AG20443 (cell line): Measurements from ENCODE around the gene MARCHF2.

ENCODE experiments used
- DNase-seq: peaks from one replicate; pipeline ENCODE4 v3.0.0; 2012; ENCODE audit warnings: low spot score, mixed read lengths

MARCHF2 gene

DNA sequence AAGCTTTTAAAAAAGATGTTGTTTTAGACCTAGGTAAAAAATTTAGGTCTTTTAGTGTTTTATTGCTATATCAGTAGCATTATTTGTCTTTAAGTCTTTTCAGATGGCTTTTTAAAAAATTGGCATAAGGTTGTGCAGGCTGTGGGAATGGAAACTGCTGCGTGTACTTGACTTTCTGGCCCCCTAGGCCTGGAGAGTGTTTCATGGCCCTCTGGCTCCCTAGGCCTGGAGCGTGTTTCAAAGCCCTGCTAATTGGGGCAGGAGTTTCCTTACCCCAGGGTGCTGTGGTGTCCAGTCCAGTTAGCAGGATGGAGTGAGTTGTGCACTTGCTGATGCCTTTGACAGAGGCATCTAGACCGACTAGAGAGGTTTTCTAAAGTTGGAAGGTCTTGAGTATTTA lies 65.5 kb downstream of the MARCHF2 start:
- no peak for DNase-seq

DNA sequence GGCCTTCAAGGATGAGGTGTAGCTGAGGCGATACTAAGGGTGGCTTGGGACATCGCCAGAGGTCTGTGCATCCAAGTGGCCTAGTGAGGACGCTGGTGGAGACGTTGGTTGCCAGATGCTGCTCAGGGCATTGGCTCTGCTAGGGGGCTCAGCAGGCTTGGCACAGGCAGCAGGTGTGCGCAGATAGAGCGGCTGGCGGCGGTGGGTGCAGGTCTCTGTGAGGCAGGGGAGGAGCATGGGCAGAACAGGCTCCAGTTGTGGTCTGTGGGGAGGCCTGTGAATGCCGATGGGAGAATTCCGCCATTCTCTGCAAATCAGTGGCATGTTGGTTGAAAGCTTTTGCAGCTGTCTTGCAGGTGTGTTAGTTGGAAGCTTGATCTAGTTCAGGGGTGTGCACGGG lies 68.1 kb downstream of the MARCHF2 start:
- DNase-seq = no peak

DNA sequence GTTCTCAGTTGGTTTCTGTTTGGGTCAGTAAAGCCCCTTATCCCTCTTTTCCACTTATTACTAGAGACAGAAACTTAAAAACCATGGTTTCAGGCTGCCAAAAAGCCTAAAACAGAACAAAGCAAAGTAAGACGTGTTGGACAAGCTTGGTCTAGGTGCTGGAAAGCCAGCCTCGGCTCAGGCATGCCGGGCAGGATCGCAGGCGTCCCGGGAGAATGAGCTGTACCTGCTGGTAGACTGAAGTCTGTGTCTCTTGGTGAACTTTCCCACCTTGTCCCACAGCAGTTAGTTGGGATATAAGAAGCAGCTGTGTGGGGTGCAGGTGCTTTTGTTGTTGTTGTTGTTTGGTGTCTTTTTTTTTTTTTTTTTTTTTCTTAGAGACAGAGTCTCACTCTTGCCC lies 68.5 kb downstream of the MARCHF2 start:
- no peak for DNase-seq

DNA sequence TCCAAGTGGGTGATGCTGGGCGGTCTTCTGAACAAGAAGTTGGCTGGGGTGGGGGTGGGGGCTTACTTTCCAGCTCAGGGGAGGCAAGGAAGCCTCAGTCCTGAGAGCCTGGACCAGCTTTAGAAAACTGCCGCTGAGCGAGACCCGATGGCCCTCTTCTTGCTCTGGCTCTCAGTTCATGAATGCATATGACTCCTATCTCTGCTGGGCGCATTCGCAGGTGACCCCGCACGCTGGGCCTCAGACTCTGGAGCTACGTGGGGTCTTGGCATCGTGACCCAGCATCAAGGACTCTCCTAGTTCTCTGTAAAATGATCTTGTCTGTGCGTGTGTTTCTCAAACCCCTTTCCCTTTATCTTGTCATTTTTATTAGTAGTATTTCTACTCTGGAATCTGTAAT lies 69.6 kb downstream of the MARCHF2 start:
- no peak for DNase-seq

- no peak for DNase-seq
These were observed 70.1 kb downstream of the MARCHF2 start for GRCh38 chr19:8483165-8483564.

GRCh38 chr19:8484331-8484894 lies 71.3 kb downstream of the MARCHF2 start:
- DNase-seq = no peak

GRCh38 chr19:8485561-8486371 lies 72.7 kb downstream of the MARCHF2 start:
- DNase-seq = no peak

GRCh38 chr19:8486661-8487136 lies 73.6 kb downstream of the MARCHF2 start:
- DNase-seq = no peak

DNA sequence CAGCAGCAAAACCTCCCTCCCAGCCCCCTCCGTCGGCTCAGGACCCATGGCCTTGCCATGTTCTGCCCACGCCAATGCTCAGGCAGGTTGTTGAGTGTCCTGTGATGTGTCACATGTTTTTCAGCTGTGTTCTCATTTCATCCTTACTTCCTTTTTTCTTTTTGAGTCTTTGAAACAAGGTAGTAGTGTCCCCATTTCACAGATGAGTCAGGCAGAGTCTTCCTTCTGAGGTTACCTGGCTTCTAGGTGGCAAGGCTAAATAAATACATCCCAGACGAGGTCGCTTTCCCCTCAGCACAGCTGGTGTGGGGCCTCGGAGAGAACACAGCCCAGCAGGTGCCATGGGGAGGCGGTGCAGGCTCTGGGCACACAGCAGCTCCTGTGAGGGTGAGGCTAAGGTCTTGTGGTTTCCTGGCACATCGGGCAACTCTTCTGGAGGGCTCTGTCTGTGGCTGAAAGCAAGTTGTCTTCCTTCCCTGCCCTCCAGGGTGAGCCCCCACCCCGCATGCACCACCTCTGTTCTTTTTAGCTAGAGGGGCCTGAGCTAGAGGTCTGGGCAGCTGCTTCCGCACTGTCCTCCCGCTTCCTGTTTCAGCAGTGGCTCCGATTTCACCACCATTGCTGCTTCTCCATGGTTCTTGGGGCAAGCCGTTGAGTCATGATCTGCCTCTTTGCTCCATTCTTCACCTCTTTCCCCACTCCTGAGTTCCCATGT lies 74.2 kb downstream of the MARCHF2 start:
- no peak for DNase-seq

GRCh38 chr19:8488365-8488764 lies 75.3 kb downstream of the MARCHF2 start:
- no peak for DNase-seq
